Anterior cingulate cortex (tissue), 58 donors: ENCODE measurements around the gene SLC26A5.
"Not testable (repeated sequence)": the region's sequence is repeated elsewhere in the genome, so short reads cannot be mapped to it uniquely, and the experiment has no call there.

Experiments used
- DNase-seq, 58 donors: peaks; one replicate each; lab custom pipeline; 2025; lab: John Stamatoyannopoulos, UW

The SLC26A5 gene

DNA sequence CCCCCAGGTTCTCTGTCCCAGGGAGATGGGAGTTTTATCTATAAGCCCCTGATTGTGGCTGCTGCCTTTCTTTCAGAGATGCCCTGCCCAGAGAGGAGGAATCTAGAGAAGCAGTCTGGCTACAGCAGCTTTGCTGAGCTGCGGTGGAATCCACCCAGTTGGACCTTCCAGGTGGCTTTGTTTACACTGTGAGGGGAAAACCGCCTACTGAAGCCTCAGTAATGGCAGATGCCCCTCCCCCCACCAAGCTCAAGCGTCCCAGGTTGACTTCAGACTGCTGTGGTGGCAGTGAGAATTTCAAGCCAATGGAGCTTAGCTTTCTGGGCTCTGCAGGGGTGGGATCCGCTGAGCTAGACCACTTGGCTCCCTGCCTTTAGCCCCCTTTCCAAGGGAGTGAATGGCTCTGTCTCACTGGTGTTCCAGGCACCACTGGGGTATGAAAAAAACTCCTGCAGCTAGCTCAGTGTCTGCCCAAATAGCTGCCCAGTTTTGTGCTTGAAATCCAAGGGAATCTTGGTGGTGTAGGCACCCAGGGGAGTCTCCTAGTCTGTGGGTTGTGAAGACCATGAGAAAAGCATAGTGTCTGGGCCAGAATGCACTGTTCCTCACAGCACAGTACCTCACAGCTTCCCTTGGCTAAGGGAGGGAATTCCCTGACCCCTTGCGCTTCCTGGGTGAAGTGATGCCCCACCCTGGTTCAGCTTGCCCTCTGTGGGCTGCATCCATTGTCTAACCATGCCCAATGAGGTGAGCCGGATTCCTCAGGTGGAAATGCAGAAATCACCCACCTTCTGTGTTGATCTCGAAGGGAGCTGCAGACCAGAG lies 40.0 kb downstream of the SLC26A5 start:
- DNase-seq, result not testable (repeated sequence)

DNA sequence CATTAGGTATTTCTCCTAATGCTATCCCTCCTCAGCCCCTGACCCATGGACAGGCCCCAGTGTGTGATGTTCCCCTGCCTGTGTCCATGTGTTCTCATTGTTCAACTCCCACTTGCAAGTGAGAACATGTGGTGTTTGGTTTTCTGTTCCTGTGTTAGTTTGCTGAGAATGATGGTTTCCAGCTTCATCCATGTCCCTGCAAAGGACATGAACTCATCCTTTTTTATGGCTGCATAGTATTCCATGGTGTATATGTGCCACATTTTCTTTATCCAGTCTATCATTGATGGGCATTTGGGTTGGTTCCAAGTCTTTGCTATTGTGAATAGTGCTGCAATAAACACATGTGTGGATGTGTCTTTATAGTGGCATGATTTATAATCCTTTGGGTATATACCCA lies 46.3 kb downstream of the SLC26A5 start:
- DNase-seq, result not testable (repeated sequence)

DNA sequence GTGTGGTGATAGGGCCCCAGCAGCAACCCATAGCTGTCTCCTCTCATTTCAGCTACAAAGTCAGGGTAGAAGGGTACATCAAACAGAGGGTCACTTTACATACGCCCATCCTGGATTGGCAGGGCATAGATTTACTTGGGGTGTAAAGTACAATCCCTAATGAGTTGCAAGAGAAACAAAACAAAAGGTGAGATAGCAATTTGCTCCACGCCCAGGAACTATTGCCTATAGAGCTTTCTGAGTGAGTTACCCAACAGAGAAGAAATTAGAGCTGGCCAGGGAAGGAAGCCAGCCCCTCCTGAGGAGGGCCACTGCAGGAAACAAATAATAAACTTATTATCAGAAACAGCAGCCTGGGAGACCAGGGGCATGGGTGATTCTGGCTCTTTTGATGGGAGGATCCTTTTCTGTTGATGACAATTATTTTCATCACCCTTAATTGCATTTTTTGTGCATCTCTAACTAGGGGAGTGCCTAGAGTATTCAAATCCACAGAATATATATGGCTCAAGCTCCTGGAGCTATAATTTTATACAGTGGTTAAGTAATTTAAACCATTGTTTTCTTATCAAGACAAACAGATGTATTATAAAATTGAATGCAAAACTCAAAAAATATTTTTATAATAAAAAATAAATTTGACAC lies 47.4 kb downstream of the SLC26A5 start:
- DNase-seq, result no peak

GRCh38 chr7:103396471-103396870 lies 49.5 kb downstream of the SLC26A5 start:
- DNase-seq, result no peak

GRCh38 chr7:103395071-103395470 lies 50.9 kb downstream of the SLC26A5 start:
- DNase-seq, result no peak

DNA sequence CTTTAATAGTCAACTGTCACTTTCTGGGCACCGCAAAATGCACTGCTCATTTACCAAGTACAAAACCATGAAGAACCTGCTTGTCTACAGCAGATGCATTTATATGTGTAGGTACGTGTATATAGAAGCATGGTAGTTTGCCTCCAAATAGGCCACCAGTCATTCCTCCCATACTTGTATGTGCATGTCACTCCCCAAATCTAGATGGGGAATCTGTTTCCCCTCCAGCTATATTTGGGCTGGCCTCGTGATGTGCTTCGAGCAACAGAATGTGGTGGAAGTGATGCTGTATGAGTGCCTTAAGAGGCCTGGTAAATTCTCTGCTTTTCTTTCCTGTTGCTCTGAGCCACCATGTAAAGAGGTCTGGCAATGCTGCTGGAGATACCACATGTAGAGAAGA lies 51.4 kb downstream of the SLC26A5 start:
- no peak for DNase-seq

DNA sequence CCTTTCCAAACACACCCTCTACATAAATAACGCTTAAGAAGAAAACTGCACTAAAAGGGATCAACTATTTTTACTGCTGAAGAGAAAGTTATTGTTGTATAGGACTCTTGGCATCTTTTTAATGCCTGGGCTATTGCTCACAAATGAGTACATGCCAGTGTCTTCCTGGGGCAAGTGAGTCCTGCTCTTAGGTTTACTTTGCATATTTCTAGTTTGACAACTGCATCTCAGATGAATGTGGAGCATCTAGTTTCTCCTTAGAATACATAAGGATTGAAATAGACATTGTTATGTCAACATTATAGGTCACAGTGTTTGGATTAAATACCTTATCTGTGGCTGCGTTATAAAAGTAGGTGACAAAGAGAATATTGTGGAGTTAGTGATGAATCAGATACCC lies 54.0 kb downstream of the SLC26A5 start:
- no peak for DNase-seq

DNA sequence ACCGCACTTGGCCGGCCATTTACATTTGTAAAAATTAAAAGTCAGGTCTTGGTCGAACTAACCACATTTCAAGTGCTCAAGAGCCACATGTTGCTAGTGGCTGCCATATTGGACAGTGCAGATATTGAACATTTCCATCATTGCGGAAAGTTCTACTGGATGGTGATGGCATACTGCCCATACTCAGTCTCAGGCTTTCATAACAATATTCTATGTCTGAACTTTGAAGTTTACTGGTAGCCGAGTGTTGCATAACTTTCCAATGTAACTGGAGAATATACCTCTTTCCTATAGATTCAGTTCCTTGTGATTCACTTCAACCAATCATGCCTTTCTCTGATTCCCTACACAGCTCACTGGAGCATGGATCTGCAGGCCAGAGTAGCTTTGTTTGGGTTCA lies 54.9 kb downstream of the SLC26A5 start:
- DNase-seq, result no peak

- no peak for DNase-seq
These were observed 56.7 kb downstream of the SLC26A5 start for GRCh38 chr7:103389263-103389662.

GRCh38 chr7:103388469-103389140 lies 57.4 kb downstream of the SLC26A5 start:
- no peak for DNase-seq

- DNase-seq, result no peak
These were observed 58.8 kb downstream of the SLC26A5 start for GRCh38 chr7:103387242-103387641.

DNA sequence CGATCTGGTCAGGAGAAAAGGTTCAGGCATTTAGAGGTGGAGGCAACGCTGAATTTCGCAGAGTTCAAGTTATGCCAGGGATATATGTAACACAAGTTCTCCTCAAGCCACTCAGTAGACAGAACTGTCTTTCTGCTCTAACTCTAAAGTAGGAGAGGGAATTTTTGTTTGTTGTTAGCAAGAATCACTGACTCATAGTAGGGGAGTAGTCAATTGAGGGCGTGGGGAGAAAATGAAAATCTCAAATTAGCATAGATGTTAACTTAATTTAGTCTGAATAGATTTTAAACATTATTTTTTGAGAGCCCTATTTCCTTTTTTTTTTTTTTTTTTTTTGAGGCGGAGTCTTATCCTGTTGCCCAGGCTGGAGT lies 64.0 kb downstream of the SLC26A5 start:
- DNase-seq, result no peak

DNA sequence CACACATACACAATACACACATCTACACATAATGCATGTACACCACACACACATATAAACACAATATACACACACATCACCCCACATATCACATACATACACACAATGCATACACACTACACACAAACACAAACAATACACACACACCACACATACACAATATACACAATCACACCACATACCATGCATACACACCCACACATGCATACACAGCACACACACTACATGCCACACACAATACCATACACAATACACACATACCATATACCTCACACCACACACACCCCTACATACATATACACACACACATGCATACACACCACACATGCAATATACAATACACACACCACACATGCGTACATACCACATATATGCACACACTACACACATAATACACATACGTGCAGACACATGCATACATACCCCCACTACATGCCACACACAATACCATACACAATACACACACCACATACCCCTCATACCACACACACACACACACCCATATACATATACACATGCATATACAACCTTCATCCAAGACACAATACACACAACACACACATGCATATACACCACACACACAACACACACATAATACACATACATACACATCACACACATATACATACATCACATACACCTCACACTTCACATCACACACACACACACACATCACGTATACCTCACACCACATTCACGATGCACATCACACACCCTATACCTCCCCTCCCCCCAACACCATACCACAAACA lies 64.6 kb downstream of the SLC26A5 start:
- no peak for DNase-seq

GRCh38 chr7:103380395-103381191 lies 65.4 kb downstream of the SLC26A5 start:
- no peak for DNase-seq

DNA sequence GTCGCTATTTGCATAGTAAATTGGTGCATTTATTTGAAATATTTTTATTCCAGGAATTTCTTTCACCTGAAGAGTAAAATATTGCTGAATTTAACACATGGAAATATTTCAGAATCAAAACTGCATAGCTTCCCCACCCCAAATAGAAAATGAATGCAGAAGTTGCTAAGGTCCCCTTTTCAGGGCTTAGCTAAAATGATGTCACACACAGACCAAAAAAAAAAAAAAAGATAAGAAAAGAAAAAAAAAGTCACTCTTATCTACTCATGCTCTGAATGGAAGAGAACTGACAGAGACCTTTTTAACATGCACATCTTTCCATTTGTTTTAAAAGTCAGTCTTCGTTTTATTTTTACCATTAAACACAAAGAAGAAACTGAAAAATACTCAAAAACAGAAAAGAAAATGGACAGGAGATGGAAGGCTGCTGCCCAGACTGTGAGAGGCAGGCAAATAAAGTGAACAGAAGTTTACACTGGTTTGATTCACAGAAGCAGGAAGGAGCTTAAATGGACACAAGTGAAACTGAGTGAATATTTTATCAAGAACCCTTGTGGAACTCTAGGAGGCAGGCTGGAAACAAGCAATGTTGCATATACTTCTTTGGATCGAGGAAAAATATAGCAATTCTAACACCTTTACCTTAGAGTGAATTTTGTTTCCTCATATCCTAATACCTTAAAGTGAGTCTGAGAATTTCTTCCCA lies 66.6 kb downstream of the SLC26A5 start:
- no peak for DNase-seq

DNA sequence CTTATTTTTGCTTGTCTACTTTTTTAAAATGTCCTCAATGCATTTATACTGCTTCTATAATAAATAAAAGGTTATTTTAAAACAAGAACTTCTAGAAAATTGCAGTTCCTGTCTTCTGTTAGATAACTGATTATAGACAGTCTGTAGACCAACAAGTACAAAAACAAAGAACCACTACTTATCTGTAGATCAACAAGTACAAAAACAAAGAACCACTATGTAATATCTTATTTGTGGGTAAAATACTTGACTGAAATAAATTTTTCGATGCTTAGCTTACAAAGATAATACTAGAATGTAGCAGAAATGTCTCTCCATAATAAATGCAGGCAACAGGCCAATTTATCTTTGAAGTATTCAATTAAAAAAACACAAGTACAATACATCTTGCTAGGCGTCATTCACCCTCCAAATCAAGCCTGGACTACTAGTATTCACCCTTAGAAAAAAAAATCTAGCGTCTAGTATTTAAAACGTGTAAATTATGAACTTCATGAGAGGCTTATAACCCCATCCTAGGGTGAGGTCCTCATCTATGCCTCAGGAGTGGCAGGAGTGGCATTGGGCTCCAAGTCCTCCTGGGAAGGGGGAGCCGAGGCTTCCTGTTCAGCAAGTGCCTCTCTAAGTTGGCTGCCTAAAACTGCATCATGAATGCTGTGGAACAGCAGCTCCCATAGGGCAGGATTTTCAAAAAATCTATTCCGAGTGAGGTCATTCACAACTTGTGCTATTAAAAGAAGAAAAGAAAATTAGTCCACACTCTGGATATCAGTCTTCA lies 72.0 kb downstream of the SLC26A5 start:
- DNase-seq, result no peak

DNA sequence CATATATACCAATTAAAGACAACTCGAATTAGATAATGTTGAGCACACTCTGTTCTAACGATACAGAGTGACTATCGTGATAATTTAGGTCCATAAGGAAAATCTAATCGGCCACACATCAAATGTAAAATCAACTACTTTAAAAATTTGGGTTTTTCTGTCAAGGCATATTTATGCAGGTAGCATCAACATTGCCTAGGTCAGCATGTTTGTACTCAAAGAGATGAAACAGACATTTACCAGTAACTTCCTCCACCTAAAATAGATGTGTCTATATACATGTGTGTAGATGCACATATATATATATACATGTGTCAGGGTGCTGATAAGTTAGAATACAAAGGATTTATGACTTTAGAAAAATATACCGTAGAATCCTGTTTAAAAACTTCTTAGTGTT lies 76.6 kb downstream of the SLC26A5 start:
- DNase-seq, result no peak

GRCh38 chr7:103349805-103350204 lies 96.2 kb downstream of the SLC26A5 start:
- DNase-seq, result no peak

- DNase-seq, result no peak
These were observed 97.0 kb downstream of the SLC26A5 start for GRCh38 chr7:103348959-103349358.
